DOHH2 (cell line): ENCODE data around the gene ADGB.

Experiments used
- H3F3A ChIP-seq: fragments of 200-600 bp; sonication (generic), shearing (Covaris generic); 2 replicates; pipeline ENCODE4 v1.6.0; 2016; ENCODE audit warnings: antibody characterized with exemption, mild to moderate bottlenecking; ENCODE audit not compliant: control insufficient read depth, insufficient read depth
- H3K27ac ChIP-seq: fragments of 200-600 bp; sonication (generic); 2 replicates; pipeline ENCODE4 v1.5.1; 2014; ENCODE audit warnings: low read depth, mild to moderate bottlenecking, low read length, moderate library complexity
- H3K27me3 ChIP-seq: fragments of 200-600 bp; sonication (generic); 2 replicates; pipeline ENCODE4 v1.6.1; 2014; ENCODE audit warnings: mild to moderate bottlenecking, low read length, mixed read lengths; ENCODE audit not compliant: control insufficient read depth
- H3K36me3 ChIP-seq: fragments of 200-600 bp; sonication (generic); 2 replicates; pipeline ENCODE4 v1.6.1; 2014; ENCODE audit warnings: mild to moderate bottlenecking, low read length, moderate library complexity, mixed read lengths; ENCODE audit not compliant: control insufficient read depth
- H3K4me1 ChIP-seq: fragments of 200-600 bp; sonication (generic); 2 replicates; pipeline ENCODE4 v1.6.1; 2014; ENCODE audit warnings: mild to moderate bottlenecking, low read length, mixed read lengths; ENCODE audit not compliant: control insufficient read depth
- H3K4me2 ChIP-seq: fragments of 200-600 bp; sonication (generic); 2 replicates; pipeline ENCODE4 v1.6.0; 2014; ENCODE audit warnings: mild to moderate bottlenecking, low read length, moderate library complexity
- H3K4me3 ChIP-seq: fragments of 200-600 bp; sonication (generic); 2 replicates; pipeline ENCODE4 v1.5.1; 2014; ENCODE audit warnings: mild to moderate bottlenecking, low read length, mixed read lengths
- H3K79me2 ChIP-seq: fragments of 200-600 bp; sonication (generic); 2 replicates; pipeline ENCODE4 v1.6.1; 2014; ENCODE audit warnings: mild to moderate bottlenecking, low read length, mixed read lengths; ENCODE audit not compliant: control insufficient read depth
- H3K9me2 ChIP-seq: fragments of 200-600 bp; sonication (generic); replicated peaks from 2 replicates; pipeline ENCODE4 v1.6.1; 2014; ENCODE audit warnings: mild to moderate bottlenecking, low read length, mixed read lengths; ENCODE audit not compliant: control insufficient read depth
- H3K9me3 ChIP-seq: fragments of 200-600 bp; sonication (generic); 2 replicates; pipeline ENCODE4 v1.6.1; 2014; ENCODE audit warnings: antibody characterized with exemption, low read length, mixed read lengths; ENCODE audit not compliant: control insufficient read depth, insufficient read depth
- H4K20me1 ChIP-seq: fragments of 200-600 bp; sonication (generic); 2 replicates; pipeline ENCODE4 v1.6.0; 2014; ENCODE audit warnings: low read depth, mild to moderate bottlenecking, antibody characterized with exemption, low read length, moderate library complexity; ENCODE audit not compliant: control insufficient read depth, insufficient read depth
- CTCF ChIP-seq: fragments of 200-600 bp; sonication (generic); IDR thresholded peaks from one replicate; pipeline ENCODE4 v1.5.1; 2014; ENCODE audit warnings: antibody characterized with exemption, mild to moderate bottlenecking, low read depth, low read length; ENCODE audit not compliant: poor library complexity, severe bottlenecking
- EZH2phosphoT487 ChIP-seq: fragments of 200-600 bp; sonication (generic); IDR thresholded peaks from 2 replicates; pipeline ENCODE4 v1.6.1; 2017; ENCODE audit warnings: borderline replicate concordance, mild to moderate bottlenecking, antibody characterized with exemption, low read length, moderate library complexity, mixed read lengths

The ADGB gene

GRCh38 chr6:146642921-146643320 is 44.1 kb downstream of the ADGB start:
- Histone ChIP-seq H3K27ac (no peak overlapping the region), H3K27me3 (no peaks in the 10 kb centered on the region), H3K9me2 (no peaks in the 10 kb centered on the region), H3F3A (no peaks in the 10 kb centered on the region), H3K9me3 (no peaks in the 10 kb centered on the region), H3K4me1 (no peaks in the 10 kb centered on the region), H3K4me3 (no peak overlapping the region), H3K4me2 (no peak overlapping the region), H3K36me3 (no peaks in the 10 kb centered on the region), H4K20me1 (no peaks in the 10 kb centered on the region), H3K79me2 (no peaks in the 10 kb centered on the region)
- no peak for TF ChIP-seq EZH2phosphoT487
- no peak for TF ChIP-seq CTCF

GRCh38 chr6:146650799-146651481 is 52.2 kb downstream of the ADGB start:
- Histone ChIP-seq H3K4me1 (no peaks in the 10 kb centered on the region), H3K27me3 (no peaks in the 10 kb centered on the region), H3K36me3 (no peaks in the 10 kb centered on the region), H3K9me2 (no peaks in the 10 kb centered on the region), H3K4me3 (no peak overlapping the region), H3K9me3 (no peaks in the 10 kb centered on the region), H4K20me1 (no peaks in the 10 kb centered on the region), H3K79me2 (no peaks in the 10 kb centered on the region), H3K27ac (no peak overlapping the region), H3F3A (no peaks in the 10 kb centered on the region), H3K4me2 (no peak overlapping the region)
- TF ChIP-seq CTCF = no peak
- no peak for TF ChIP-seq EZH2phosphoT487

- Histone ChIP-seq H3K9me2 (no peaks in the 10 kb centered on the region), H3K36me3 (no peaks in the 10 kb centered on the region), H4K20me1 (no peaks in the 10 kb centered on the region), H3K27ac (no peak overlapping the region), H3K9me3 (no peaks in the 10 kb centered on the region), H3K4me1 (no peaks in the 10 kb centered on the region), H3K4me2 (no peak overlapping the region), H3K27me3 (no peaks in the 10 kb centered on the region), H3K4me3 (no peak overlapping the region), H3F3A (no peaks in the 10 kb centered on the region), H3K79me2 (no peaks in the 10 kb centered on the region)
- no peak for TF ChIP-seq CTCF
- TF ChIP-seq EZH2phosphoT487 = no peak
Measured at GRCh38 chr6:146651482-146651863, 52.7 kb downstream of the ADGB start.
